HepG2 (cell line): ENCODE results near the gene MBD3. TPM values are rescaled to one million over a fixed set of nuclear protein-coding genes. Genes with fewer than 3 reads are reported as not detected.

ENCODE experiments used
- BRD4 ChIP-seq: sonication (generic); formaldehyde crosslinking; IDR thresholded peaks from 2 replicates; pipeline ENCODE4 v1.4.0; 2020; ENCODE audit warnings: missing genetic modification reagents
- DPF2 ChIP-seq: sonication (generic); formaldehyde crosslinking; IDR thresholded peaks from 2 replicates; pipeline ENCODE4 v1.4.0; 2020; ENCODE audit warnings: mild to moderate bottlenecking, low read depth, missing genetic modification reagents, borderline replicate concordance
- FOXM1 ChIP-seq: sonication (generic); formaldehyde crosslinking; IDR thresholded peaks from 2 replicates; pipeline ENCODE4 v1.5.0; 2020; ENCODE audit warnings: missing genetic modification reagents
- HOXA5 ChIP-seq: sonication (generic); formaldehyde crosslinking; IDR thresholded peaks from 2 replicates; pipeline ENCODE4 v1.4.0; 2020; ENCODE audit warnings: missing genetic modification reagents
- IRX3 ChIP-seq: sonication (generic); formaldehyde crosslinking; IDR thresholded peaks from 2 replicates; pipeline ENCODE4 v1.8.1; 2023; ENCODE audit warnings: mild to moderate bottlenecking, low read depth, missing genetic modification reagents, borderline replicate concordance
- ISL2 ChIP-seq: sonication (generic); formaldehyde crosslinking; IDR thresholded peaks from 2 replicates; pipeline ENCODE4 v1.5.0; 2020; ENCODE audit warnings: missing genetic modification reagents
- NR2C2 ChIP-seq: sonication (generic); formaldehyde crosslinking; IDR thresholded peaks from 2 replicates; pipeline ENCODE4 v1.4.0; 2020; ENCODE audit warnings: missing genetic modification reagents, mild to moderate bottlenecking, moderate library complexity, borderline replicate concordance
- RXRA ChIP-seq: sonication (generic); formaldehyde crosslinking; IDR thresholded peaks from 2 replicates; pipeline ENCODE4 v1.5.1; 2020; ENCODE audit warnings: missing genetic modification reagents
- SOX5 ChIP-seq: IDR thresholded peaks from 2 replicates; pipeline ENCODE4 v1.6.1; 2016; ENCODE audit warnings: borderline replicate concordance
- UBTF ChIP-seq: sonication (generic); formaldehyde crosslinking; IDR thresholded peaks from 2 replicates; pipeline ENCODE4 v1.4.0; 2020; ENCODE audit warnings: mild to moderate bottlenecking, missing genetic modification reagents
- ZBTB38 ChIP-seq: sonication (generic); formaldehyde crosslinking; IDR thresholded peaks from 2 replicates; pipeline ENCODE4 v1.5.1; 2020; ENCODE audit warnings: mild to moderate bottlenecking, missing genetic modification reagents
- ZNF101 ChIP-seq: sonication (generic); formaldehyde crosslinking; IDR thresholded peaks from 2 replicates; pipeline ENCODE4 v1.4.0; 2020; ENCODE audit warnings: mild to moderate bottlenecking, low read depth, missing genetic modification reagents, borderline replicate concordance
- ZNF225 ChIP-seq: sonication (generic); formaldehyde crosslinking; IDR thresholded peaks from 2 replicates; pipeline ENCODE4 v1.4.0; 2020; ENCODE audit warnings: mild to moderate bottlenecking, missing genetic modification reagents
- ZNF503 ChIP-seq: sonication (generic); formaldehyde crosslinking; IDR thresholded peaks from 2 replicates; pipeline ENCODE4 v1.4.0; 2020; ENCODE audit warnings: missing genetic modification reagents
- ZNF597 ChIP-seq: sonication (generic); formaldehyde crosslinking; IDR thresholded peaks from 2 replicates; pipeline ENCODE4 v1.5.0; 2020; ENCODE audit warnings: missing genetic modification reagents
- ZNF629 ChIP-seq: sonication (generic); formaldehyde crosslinking; conservative IDR thresholded peaks from 2 replicates; pipeline ENCODE4 v1.5.0; 2020; ENCODE audit warnings: missing genetic modification reagents
- ZSCAN9 ChIP-seq: IDR thresholded peaks from 2 replicates; pipeline ENCODE4 v1.6.1; 2016; ENCODE audit warnings: borderline replicate concordance
- polyA plus RNA-seq, 8 experiments: library from polyadenylated mRNA; depleted of rRNA in 3 of 8; stranded (reverse) in 7 of 8; unstranded in 1 of 8; fragments of >200 nt; fragmentation: Illumina TruSeq in 4 of 8; extraction: Trizol in 4 of 8; gene quantifications; 2 replicates each; pipeline versions ENCODE4 v1.2.1 to v1.2.3, GENCODE V29; 2011 to 2016; ENCODE audit warnings: low read depth in 4 of 8, missing spikeins in 1 of 8, mixed read lengths in 1 of 8; ENCODE audit not compliant: insufficient read depth in 1 of 8
- total RNA-seq, 5 experiments: library from RNA; depleted of rRNA; stranded (reverse); fragments of >200 nt; fragmentation: Illumina TruSeq; extraction: Trizol; gene quantifications; 2 replicates each; pipeline ENCODE4 v1.2.3, GENCODE V29; 2016; ENCODE audit warnings: low read depth in 1 of 5

MBD3 gene
- total and polyA plus RNA-seq, 2 of the 13 experiments (the other 11 are each of a cell fraction or from before 2014, with no cell fraction given): 21.2 to 76.9 TPM

GRCh38 chr19:1605236-1606137, 12.8 kb upstream of the MBD3 start, which contains the start of gene UQCR11 (continued):
- TF ChIP-seq SOX5 (CRISPR knock-in tag): no peak
- TF ChIP-seq ISL2 (CRISPR knock-in tag): peak; percentile 58; the same call in 1 of the 2 replicates
- TF ChIP-seq FOXM1: no peak
- TF ChIP-seq ZNF597 (CRISPR knock-in tag): no peak
- TF ChIP-seq NR2C2: peak; percentile 56
- TF ChIP-seq HOXA5 (CRISPR knock-in tag): peak; percentile 66; the same call in 1 of the 2 replicates
- peak; percentile 97 for TF ChIP-seq UBTF
- TF ChIP-seq ZNF503 (CRISPR knock-in tag): no peak
- TF ChIP-seq ZNF629 (CRISPR knock-in tag): peak; percentile 19; the same call in 1 of the 2 replicates
- no peak for TF ChIP-seq ZSCAN9 (CRISPR knock-in tag)
- TF ChIP-seq IRX3 (CRISPR knock-in tag): no peak
- no peak for TF ChIP-seq ZNF101 (CRISPR knock-in tag)
- TF ChIP-seq DPF2 (CRISPR knock-in tag): no peak
- TF ChIP-seq BRD4 (CRISPR knock-in tag): 0 out of 2 replicates have a peak, but pooled peaks have one; percentile 17
- no peak; the same call in none of the 2 replicates for TF ChIP-seq ZBTB38
- TF ChIP-seq RXRA (CRISPR knock-in tag): no peak
- no peak for TF ChIP-seq ZNF225 (CRISPR knock-in tag)
